GM23248 (cell line): ENCODE data around the gene CHST6.

Experiments used
- EZH2 ChIP-seq: fragments of 200-600 bp; sonication (generic); IDR thresholded peaks from 2 replicates; pipeline ENCODE4 v1.6.1; 2018; ENCODE audit warnings: antibody characterized with exemption, mild to moderate bottlenecking; ENCODE audit not compliant: insufficient read depth, poor library complexity, severe bottlenecking
- EZH2phosphoT487 ChIP-seq: fragments of 200-600 bp; sonication (generic); IDR thresholded peaks from 2 replicates; pipeline ENCODE4 v1.6.1; 2018; ENCODE audit warnings: antibody characterized with exemption, moderate library complexity, mild to moderate bottlenecking, low read depth; ENCODE audit not compliant: insufficient read depth

DNA sequence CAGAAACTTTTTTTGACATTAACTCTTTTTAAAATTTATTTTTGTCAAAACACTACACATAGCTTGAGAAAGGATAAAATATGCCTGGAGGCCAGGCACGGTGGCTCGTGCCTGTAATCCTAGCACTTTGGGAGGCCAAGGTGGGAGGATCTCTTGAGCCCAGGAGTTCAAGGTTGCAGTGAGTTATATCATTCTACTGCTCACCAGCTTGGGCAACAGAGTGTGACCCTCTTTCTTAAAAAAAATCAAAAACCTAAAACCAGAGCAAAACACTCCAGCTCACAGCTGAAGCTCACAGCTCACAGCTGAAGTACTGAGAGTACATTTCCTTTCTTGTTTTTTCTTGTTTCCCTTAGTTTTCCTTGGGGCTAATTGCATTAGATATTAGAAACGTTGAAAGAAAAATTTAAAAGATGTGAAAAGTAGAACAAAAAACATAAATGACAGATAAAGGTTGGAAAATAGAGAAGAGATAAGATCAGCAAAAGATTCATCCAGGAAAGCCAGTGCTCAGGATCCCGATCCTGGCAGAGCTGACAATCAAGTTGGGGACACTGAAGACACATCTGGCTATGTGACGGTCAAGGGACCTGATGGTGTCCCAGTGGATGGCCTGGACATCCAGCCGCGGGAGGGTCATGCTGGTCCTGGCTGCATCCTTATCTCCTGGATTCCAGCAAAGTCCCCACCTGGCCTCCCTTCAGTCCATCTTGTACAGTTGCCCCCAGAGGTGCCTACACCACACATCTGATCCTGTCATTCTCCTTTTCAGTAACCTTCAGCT lies 9.8 kb downstream of the CHST6 start:
- TF ChIP-seq EZH2: no peak
- TF ChIP-seq EZH2phosphoT487: no peak
